ENCODE data around the gene SH3BP1. TPM values are rescaled to one million over a fixed set of nuclear protein-coding genes. Genes with fewer than 3 reads are reported as not detected.

The SH3BP1 gene
- total and polyA plus RNA-seq, 2 of the 13 experiments (the other 11 are each of a cell fraction or from before 2014, with no cell fraction given) = 8.4 to 18.5 TPM

DNA sequence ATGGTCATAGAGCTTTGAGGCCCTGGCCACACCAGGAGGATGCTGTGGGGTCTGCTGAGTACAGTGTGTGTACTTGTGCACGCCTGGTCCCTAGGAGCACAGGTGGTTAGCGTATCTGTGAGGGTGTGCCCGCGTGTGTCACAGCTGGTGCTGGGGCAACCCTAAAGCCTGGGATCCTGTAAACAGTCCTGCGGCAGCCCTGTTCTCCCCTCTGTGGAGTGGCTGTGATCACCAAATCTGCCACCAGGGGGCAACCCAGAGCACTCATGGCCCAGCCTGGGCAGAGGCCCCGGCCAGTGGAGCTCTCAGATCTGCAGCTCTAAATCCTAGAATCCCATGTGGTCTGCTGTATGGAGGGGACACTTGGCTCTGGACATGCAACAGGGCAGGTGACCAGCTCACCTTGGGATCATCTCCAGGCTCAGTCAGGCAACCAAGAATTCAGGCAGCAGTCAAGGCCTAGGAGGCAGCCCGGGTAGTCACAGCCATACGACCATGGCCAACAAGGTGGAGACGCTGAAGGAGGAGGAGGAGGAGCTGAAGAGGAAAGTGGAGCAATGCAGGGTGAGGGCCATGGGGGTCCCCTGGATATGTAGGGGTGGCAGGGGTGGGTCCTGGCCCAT is 3.9 kb downstream of the SH3BP1 start (continued):
- TF ChIP-seq, protein P1, sequence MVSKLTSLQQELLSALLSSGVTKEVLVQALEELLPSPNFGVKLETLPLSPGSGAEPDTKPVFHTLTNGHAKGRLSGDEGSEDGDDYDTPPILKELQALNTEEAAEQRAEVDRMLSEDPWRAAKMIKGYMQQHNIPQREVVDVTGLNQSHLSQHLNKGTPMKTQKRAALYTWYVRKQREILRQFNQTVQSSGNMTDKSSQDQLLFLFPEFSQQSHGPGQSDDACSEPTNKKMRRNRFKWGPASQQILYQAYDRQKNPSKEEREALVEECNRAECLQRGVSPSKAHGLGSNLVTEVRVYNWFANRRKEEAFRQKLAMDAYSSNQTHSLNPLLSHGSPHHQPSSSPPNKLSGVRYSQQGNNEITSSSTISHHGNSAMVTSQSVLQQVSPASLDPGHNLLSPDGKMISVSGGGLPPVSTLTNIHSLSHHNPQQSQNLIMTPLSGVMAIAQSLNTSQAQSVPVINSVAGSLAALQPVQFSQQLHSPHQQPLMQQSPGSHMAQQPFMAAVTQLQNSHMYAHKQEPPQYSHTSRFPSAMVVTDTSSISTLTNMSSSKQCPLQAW (CRISPR knock-in tag; IDR thresholded peaks at IDR 0.05) = peak; percentile 70; the same call in 1 of the 2 replicates
- peak; percentile 32; the same call in 1 of the 2 replicates for TF ChIP-seq ZNF350 (CRISPR knock-in tag; IDR thresholded peaks at IDR 0.05; ENCODE audit: borderline replicate concordance, low read depth)
- TF ChIP-seq POLR2AphosphoS5 (IDR thresholded peaks at IDR 0.05; ENCODE audit: low read depth, low read length) = no peak
- TF ChIP-seq KDM5B (CRISPR knock-in tag; IDR thresholded peaks at IDR 0.05; ENCODE audit: borderline replicate concordance) = no peak
- TF ChIP-seq, protein P2, sequence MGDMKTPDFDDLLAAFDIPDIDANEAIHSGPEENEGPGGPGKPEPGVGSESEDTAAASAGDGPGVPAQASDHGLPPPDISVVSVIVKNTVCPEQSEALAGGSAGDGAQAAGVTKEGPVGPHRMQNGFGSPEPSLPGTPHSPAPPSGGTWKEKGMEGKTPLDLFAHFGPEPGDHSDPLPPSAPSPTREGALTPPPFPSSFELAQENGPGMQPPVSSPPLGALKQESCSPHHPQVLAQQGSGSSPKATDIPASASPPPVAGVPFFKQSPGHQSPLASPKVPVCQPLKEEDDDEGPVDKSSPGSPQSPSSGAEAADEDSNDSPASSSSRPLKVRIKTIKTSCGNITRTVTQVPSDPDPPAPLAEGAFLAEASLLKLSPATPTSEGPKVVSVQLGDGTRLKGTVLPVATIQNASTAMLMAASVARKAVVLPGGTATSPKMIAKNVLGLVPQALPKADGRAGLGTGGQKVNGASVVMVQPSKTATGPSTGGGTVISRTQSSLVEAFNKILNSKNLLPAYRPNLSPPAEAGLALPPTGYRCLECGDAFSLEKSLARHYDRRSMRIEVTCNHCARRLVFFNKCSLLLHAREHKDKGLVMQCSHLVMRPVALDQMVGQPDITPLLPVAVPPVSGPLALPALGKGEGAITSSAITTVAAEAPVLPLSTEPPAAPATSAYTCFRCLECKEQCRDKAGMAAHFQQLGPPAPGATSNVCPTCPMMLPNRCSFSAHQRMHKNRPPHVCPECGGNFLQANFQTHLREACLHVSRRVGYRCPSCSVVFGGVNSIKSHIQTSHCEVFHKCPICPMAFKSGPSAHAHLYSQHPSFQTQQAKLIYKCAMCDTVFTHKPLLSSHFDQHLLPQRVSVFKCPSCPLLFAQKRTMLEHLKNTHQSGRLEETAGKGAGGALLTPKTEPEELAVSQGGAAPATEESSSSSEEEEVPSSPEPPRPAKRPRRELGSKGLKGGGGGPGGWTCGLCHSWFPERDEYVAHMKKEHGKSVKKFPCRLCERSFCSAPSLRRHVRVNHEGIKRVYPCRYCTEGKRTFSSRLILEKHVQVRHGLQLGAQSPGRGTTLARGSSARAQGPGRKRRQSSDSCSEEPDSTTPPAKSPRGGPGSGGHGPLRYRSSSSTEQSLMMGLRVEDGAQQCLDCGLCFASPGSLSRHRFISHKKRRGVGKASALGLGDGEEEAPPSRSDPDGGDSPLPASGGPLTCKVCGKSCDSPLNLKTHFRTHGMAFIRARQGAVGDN (CRISPR knock-in tag; IDR thresholded peaks at IDR 0.05) = peak; percentile 64
- TF ChIP-seq ZFY (CRISPR knock-in tag; IDR thresholded peaks at IDR 0.05) = peak; percentile 51
- no peak for TF ChIP-seq ZNF274 (CRISPR knock-in tag; IDR thresholded peaks at IDR 0.05)
- TF ChIP-seq, protein P3, sequence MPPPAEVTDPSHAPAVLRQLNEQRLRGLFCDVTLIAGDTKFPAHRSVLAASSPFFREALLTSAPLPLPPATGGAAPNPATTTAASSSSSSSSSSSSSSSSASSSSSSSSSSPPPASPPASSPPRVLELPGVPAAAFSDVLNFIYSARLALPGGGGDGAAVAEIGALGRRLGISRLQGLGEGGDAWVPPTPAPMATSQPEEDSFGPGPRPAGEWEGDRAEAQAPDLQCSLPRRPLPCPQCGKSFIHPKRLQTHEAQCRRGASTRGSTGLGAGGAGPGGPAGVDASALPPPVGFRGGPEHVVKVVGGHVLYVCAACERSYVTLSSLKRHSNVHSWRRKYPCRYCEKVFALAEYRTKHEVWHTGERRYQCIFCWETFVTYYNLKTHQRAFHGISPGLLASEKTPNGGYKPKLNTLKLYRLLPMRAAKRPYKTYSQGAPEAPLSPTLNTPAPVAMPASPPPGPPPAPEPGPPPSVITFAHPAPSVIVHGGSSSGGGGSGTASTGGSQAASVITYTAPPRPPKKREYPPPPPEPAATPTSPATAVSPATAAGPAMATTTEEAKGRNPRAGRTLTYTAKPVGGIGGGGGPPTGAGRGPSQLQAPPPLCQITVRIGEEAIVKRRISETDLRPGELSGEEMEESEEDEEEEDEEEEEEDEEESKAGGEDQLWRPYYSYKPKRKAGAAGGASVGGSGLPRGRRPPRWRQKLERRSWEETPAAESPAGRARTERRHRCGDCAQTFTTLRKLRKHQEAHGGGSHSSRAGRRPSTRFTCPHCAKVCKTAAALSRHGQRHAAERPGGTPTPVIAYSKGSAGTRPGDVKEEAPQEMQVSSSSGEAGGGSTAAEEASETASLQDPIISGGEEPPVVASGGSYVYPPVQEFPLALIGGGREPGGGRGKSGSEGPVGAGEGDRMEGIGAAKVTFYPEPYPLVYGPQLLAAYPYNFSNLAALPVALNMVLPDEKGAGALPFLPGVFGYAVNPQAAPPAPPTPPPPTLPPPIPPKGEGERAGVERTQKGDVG (CRISPR knock-in tag; IDR thresholded peaks at IDR 0.05; ENCODE audit: borderline replicate concordance) = peak; percentile 46; the same call in 1 of the 2 replicates
- no peak for TF ChIP-seq FOXA1 (IDR thresholded peaks at IDR 0.05)
- 0 out of 2 replicates have a peak, but pooled peaks have one; percentile 12 for TF ChIP-seq FOXA1 (CRISPR knock-in tag; IDR thresholded peaks at IDR 0.05)
- peak; percentile 35; the same call in 1 of the 2 replicates for TF ChIP-seq SALL2 (CRISPR knock-in tag; IDR thresholded peaks at IDR 0.05)
- peak; percentile 21; the same call in 1 of the 2 replicates for TF ChIP-seq FOSL2 (CRISPR knock-in tag; IDR thresholded peaks at IDR 0.05)
- TF ChIP-seq, protein P4, sequence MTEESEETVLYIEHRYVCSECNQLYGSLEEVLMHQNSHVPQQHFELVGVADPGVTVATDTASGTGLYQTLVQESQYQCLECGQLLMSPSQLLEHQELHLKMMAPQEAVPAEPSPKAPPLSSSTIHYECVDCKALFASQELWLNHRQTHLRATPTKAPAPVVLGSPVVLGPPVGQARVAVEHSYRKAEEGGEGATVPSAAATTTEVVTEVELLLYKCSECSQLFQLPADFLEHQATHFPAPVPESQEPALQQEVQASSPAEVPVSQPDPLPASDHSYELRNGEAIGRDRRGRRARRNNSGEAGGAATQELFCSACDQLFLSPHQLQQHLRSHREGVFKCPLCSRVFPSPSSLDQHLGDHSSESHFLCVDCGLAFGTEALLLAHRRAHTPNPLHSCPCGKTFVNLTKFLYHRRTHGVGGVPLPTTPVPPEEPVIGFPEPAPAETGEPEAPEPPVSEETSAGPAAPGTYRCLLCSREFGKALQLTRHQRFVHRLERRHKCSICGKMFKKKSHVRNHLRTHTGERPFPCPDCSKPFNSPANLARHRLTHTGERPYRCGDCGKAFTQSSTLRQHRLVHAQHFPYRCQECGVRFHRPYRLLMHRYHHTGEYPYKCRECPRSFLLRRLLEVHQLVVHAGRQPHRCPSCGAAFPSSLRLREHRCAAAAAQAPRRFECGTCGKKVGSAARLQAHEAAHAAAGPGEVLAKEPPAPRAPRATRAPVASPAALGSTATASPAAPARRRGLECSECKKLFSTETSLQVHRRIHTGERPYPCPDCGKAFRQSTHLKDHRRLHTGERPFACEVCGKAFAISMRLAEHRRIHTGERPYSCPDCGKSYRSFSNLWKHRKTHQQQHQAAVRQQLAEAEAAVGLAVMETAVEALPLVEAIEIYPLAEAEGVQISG (CRISPR knock-in tag; IDR thresholded peaks at IDR 0.05) = peak; percentile 30; the same call in 1 of the 2 replicates
- TF ChIP-seq LCORL (IDR thresholded peaks at IDR 0.05) = no peak
- 0 out of 2 replicates have a peak, but pooled peaks have one; percentile 23 for TF ChIP-seq LCORL (CRISPR knock-in tag; IDR thresholded peaks at IDR 0.05)
- TF ChIP-seq ZNF501 (CRISPR knock-in tag; IDR thresholded peaks at IDR 0.05) = 0 out of 2 replicates have a peak, but pooled peaks have one; percentile 31
- no peak for TF ChIP-seq ZNF180 (CRISPR knock-in tag; IDR thresholded peaks at IDR 0.05; ENCODE audit: borderline replicate concordance, low read depth)

All from HepG2 (cell line).